ENCODE results near the gene SERPINH1.

The SERPINH1 gene

GRCh38 chr11:75541193-75542087 lies 20.6 kb upstream of the SERPINH1 start:
- H3K9me3 Mint-ChIP-seq, result no peaks in the 10 kb centered on the region
- peaks cover 24% of the 10 kb centered on the region for H3K4me1 Mint-ChIP-seq
- H3K27ac Mint-ChIP-seq, result no peak overlapping the region
- peaks cover 42% of the 10 kb centered on the region for H3K27me3 Mint-ChIP-seq
- H3K36me3 Mint-ChIP-seq, result no peaks in the 10 kb centered on the region
- no peak for ATAC-seq
- H3K4me3 Mint-ChIP-seq, result no peak overlapping the region

- Mint-ChIP-seq H3K27me3 (peaks cover 40% of the 10 kb centered on the region), H3K4me1 (peaks cover 17% of the 10 kb centered on the region), H3K4me3 (no peak overlapping the region), H3K9me3 (no peaks in the 10 kb centered on the region), H3K36me3 (no peaks in the 10 kb centered on the region), H3K27ac (no peak overlapping the region)
- no peak for ATAC-seq
Measured at GRCh38 chr11:75542088-75542438, 20.0 kb upstream of the SERPINH1 start.

GRCh38 chr11:75543806-75544205 lies 18.2 kb upstream of the SERPINH1 start:
- ATAC-seq, result no peak
- Mint-ChIP-seq H3K4me3 (no peak overlapping the region), H3K27ac (no peak overlapping the region), H3K9me3 (no peaks in the 10 kb centered on the region), H3K36me3 (no peaks in the 10 kb centered on the region), H3K4me1 (peaks cover 6% of the 10 kb centered on the region), H3K27me3 (peaks cover 46% of the 10 kb centered on the region)

- no peak for ATAC-seq
- H3K36me3 Mint-ChIP-seq, result no peaks in the 10 kb centered on the region
- no peak overlapping the region for H3K27ac Mint-ChIP-seq
- peaks cover 39% of the 10 kb centered on the region for H3K27me3 Mint-ChIP-seq
- peaks cover 6% of the 10 kb centered on the region for H3K4me1 Mint-ChIP-seq
- H3K4me3 Mint-ChIP-seq, result no peak overlapping the region
- H3K9me3 Mint-ChIP-seq, result no peaks in the 10 kb centered on the region
Measured at GRCh38 chr11:75547177-75547576, 14.9 kb upstream of the SERPINH1 start.

- H3K27ac Mint-ChIP-seq, result no peak overlapping the region
- H3K27me3 Mint-ChIP-seq, result peaks cover 35% of the 10 kb centered on the region
- H3K4me3 Mint-ChIP-seq, result no peak overlapping the region
- H3K36me3 Mint-ChIP-seq, result no peaks in the 10 kb centered on the region
- ATAC-seq, result no peak
- H3K4me1 Mint-ChIP-seq, result peaks cover 6% of the 10 kb centered on the region
- H3K9me3 Mint-ChIP-seq, result no peaks in the 10 kb centered on the region
Measured at GRCh38 chr11:75547617-75548058, 14.4 kb upstream of the SERPINH1 start.

- Mint-ChIP-seq H3K4me1 (peaks cover 6% of the 10 kb centered on the region), H3K4me3 (no peak overlapping the region), H3K27me3 (peaks cover 24% of the 10 kb centered on the region), H3K36me3 (no peaks in the 10 kb centered on the region), H3K9me3 (no peaks in the 10 kb centered on the region), H3K27ac (no peak overlapping the region)
- no peak for ATAC-seq
Measured at GRCh38 chr11:75548595-75549272, 13.3 kb upstream of the SERPINH1 start.

- no peak overlapping the region for H3K27ac Mint-ChIP-seq
Measured at GRCh38 chr11:75549370-75549958, 12.6 kb upstream of the SERPINH1 start.

GRCh38 chr11:75553182-75553581 lies 8.9 kb upstream of the SERPINH1 start:
- no peak overlapping the region for H3K4me3 Mint-ChIP-seq
- no peak for ATAC-seq
- H3K36me3 Mint-ChIP-seq, result no peaks in the 10 kb centered on the region

More at GRCh38 chr11:75549370-75549958, 12.6 kb upstream of the SERPINH1 start:
- ATAC-seq, result no peak
- Mint-ChIP-seq H3K27me3 (peaks cover 20% of the 10 kb centered on the region), H3K9me3 (no peaks in the 10 kb centered on the region), H3K4me3 (no peak overlapping the region), H3K36me3 (no peaks in the 10 kb centered on the region), H3K4me1 (peaks cover 6% of the 10 kb centered on the region)

GRCh38 chr11:75553889-75554257 lies 8.2 kb upstream of the SERPINH1 start:
- Mint-ChIP-seq H3K4me1 (no peaks in the 10 kb centered on the region), H3K27ac (no peak overlapping the region)

More at GRCh38 chr11:75553182-75553581, 8.9 kb upstream of the SERPINH1 start:
- Mint-ChIP-seq H3K9me3 (no peaks in the 10 kb centered on the region), H3K27ac (no peak overlapping the region), H3K4me1 (no peaks in the 10 kb centered on the region), H3K27me3 (peaks cover 27% of the 10 kb centered on the region)

GRCh38 chr11:75554258-75555022 lies 7.6 kb upstream of the SERPINH1 start:
- no peaks in the 10 kb centered on the region for H3K9me3 Mint-ChIP-seq
- H3K4me3 Mint-ChIP-seq, result no peak overlapping the region
- no peaks in the 10 kb centered on the region for H3K4me1 Mint-ChIP-seq
- no peaks in the 10 kb centered on the region for H3K36me3 Mint-ChIP-seq
- peaks cover 24% of the 10 kb centered on the region for H3K27me3 Mint-ChIP-seq
- ATAC-seq, result peak; percentile 13
- no peak overlapping the region for H3K27ac Mint-ChIP-seq

More at GRCh38 chr11:75553889-75554257, 8.2 kb upstream of the SERPINH1 start:
- Mint-ChIP-seq H3K27me3 (peaks cover 24% of the 10 kb centered on the region), H3K4me3 (no peak overlapping the region), H3K9me3 (no peaks in the 10 kb centered on the region), H3K36me3 (no peaks in the 10 kb centered on the region)
- ATAC-seq, result no peak

GRCh38 chr11:75555079-75555811 lies 6.8 kb upstream of the SERPINH1 start:
- Mint-ChIP-seq H3K4me1 (no peaks in the 10 kb centered on the region), H3K27me3 (peaks cover 24% of the 10 kb centered on the region), H3K4me3 (no peak overlapping the region), H3K9me3 (no peaks in the 10 kb centered on the region), H3K27ac (no peak overlapping the region), H3K36me3 (no peaks in the 10 kb centered on the region)
- no peak for ATAC-seq

- Mint-ChIP-seq H3K4me1 (no peaks in the 10 kb centered on the region), H3K27ac (no peak overlapping the region), H3K9me3 (no peaks in the 10 kb centered on the region), H3K36me3 (no peaks in the 10 kb centered on the region), H3K4me3 (no peak overlapping the region), H3K27me3 (peaks cover 25% of the 10 kb centered on the region)
- ATAC-seq, result no peak
Measured at GRCh38 chr11:75556275-75556674, 5.8 kb upstream of the SERPINH1 start.

- H3K27me3 Mint-ChIP-seq, result peaks cover 35% of the 10 kb centered on the region
- ATAC-seq, result no peak
- no peaks in the 10 kb centered on the region for H3K9me3 Mint-ChIP-seq
- H3K4me1 Mint-ChIP-seq, result peaks cover 16% of the 10 kb centered on the region
- no peaks in the 10 kb centered on the region for H3K36me3 Mint-ChIP-seq
- H3K4me3 Mint-ChIP-seq, result no peak overlapping the region
- H3K27ac Mint-ChIP-seq, result no peak overlapping the region
Measured at GRCh38 chr11:75557666-75558494, 4.2 kb upstream of the SERPINH1 start.

Measured in stimulated activated memory B cell treated with anti-CD40 and anti-IgM and Interleukin-4, amounts not matched to agents 10 μg/mL and 1 μg/mL and 100 μg/mL, for 72 hours (primary cell).